Keratinocyte (primary cell): ENCODE data around the gene SLC10A3.

Experiments
- EZH2 ChIP-seq: IDR thresholded peaks from one replicate; pipeline ENCODE4 v1.6.1; 2012; ENCODE audit warnings: inconsistent platforms, mild to moderate bottlenecking, low read length, moderate library complexity
- TF ChIP-seq, protein P1 (sequence below), 3 experiments: IDR thresholded peaks in 1 of 3; conservative IDR thresholded peaks in 1 of 3; optimal IDR thresholded peaks in 1 of 3; 2 replicates in 2 of 3; 3 replicates in 1 of 3; pipeline versions ENCODE3 to v1.5.1; 2011; ENCODE audit warnings: low read length in 3 of 3, mild to moderate bottlenecking in 3 of 3, moderate library complexity in 2 of 3, control low read depth in 1 of 3, inconsistent platforms in 1 of 3; ENCODE audit not compliant: insufficient read depth in 2 of 3; ENCODE audit errors: extremely low read depth in 1 of 3

DNA sequence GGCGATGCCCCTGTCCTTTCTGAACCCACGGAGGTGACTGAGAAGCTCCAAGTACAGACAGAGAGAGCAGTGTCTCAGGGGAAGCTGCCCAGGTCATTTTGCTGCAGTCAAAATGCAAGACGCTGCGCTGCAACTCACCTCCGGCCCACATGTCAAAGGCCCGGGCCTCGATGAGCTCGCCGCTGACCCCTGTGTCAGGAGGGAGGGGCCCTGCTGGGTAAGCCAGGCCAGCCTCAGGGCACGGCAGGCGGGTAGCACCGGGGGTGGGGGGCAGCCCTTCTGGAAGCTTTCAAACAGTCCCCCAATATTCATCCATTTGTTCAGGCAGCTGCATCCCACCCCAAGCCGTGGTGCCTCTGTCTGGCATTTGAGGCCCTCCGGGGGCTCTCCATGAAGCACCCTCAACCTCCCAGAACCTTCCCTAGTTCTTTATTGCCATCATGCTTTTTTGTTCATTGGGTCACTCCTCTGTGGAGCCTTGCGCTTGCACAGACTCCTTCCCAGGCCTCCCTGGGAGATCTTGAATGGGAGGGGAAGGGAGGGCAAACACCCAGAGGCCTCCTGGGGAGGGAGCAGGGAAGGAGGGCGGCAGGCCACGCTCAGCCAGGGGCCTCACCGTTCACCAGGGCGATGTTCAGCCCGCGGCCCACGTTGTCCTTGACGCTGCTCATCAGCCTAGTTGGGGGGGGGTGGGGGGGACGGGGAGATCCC lies 17.4 kb upstream of the SLC10A3 start:
- TF ChIP-seq EZH2: no peak
- TF ChIP-seq, protein P1, sequence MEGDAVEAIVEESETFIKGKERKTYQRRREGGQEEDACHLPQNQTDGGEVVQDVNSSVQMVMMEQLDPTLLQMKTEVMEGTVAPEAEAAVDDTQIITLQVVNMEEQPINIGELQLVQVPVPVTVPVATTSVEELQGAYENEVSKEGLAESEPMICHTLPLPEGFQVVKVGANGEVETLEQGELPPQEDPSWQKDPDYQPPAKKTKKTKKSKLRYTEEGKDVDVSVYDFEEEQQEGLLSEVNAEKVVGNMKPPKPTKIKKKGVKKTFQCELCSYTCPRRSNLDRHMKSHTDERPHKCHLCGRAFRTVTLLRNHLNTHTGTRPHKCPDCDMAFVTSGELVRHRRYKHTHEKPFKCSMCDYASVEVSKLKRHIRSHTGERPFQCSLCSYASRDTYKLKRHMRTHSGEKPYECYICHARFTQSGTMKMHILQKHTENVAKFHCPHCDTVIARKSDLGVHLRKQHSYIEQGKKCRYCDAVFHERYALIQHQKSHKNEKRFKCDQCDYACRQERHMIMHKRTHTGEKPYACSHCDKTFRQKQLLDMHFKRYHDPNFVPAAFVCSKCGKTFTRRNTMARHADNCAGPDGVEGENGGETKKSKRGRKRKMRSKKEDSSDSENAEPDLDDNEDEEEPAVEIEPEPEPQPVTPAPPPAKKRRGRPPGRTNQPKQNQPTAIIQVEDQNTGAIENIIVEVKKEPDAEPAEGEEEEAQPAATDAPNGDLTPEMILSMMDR (optimal IDR thresholded peaks at IDR 0.05 in 1 of 3, IDR thresholded peaks at IDR 0.05 in 1 of 3, conservative IDR thresholded peaks at IDR 0.05 in 1 of 3; ENCODE audit: extremely low read depth in 1 of 3, insufficient read depth in 2 of 3, low read length in 3 of 3): no peak
